ENCODE results near the gene HARS1. TPM values are rescaled to one million over a fixed set of nuclear protein-coding genes. Genes with fewer than 3 reads are reported as not detected.
A peak's percentile ranks its signal among the peaks of the same experiment; 100 is the strongest.

The HARS1 gene
- total and polyA plus RNA-seq, 2 of the 13 experiments (the other 11 are each of a cell fraction or from before 2014, with no cell fraction given), result 36.9 to 66.2 TPM

DNA sequence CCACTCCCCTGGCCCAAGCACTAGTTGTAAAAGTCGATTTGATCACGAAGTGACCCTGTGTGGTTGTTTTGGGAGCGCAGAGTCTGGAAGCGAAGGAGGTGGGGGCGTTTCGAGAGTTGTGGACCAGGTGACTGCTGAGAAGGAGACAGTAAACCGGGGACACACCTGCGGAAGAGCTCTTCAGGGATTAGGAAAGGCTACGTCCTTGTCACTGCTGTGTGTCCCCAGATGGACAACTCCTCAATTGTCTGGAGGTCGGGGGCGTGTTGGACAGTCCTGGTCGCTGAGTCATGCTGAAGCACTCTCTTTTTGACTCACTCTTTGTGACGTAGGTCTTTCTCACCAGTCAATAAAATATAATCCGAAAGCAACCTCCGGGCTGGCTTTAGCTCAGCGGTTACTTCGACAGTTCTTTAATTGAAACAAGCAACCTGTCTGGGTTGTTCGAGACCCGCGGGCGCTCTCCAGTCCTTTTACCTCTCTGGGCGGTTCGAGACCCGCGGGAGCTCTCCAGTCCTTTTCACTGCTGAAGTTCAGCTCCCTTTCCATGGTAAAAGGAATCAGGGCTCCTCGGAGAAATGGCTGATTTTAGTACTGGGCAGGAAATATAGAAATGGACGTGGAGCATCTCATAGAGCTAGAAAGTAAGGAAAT is 19.9 kb upstream of the HARS1 start (continued):
- TF ChIP-seq ZNF652 (CRISPR knock-in tag; IDR thresholded peaks at IDR 0.05; ENCODE audit: borderline replicate concordance, low read depth) (peak; percentile 31; the same call in 1 of the 2 replicates), RELA (CRISPR knock-in tag; IDR thresholded peaks at IDR 0.05) (no peak), KLF15 (CRISPR knock-in tag; IDR thresholded peaks at IDR 0.05; ENCODE audit: borderline replicate concordance) (no peak), PITX1 (CRISPR knock-in tag; IDR thresholded peaks at IDR 0.05) (no peak; the same call in 1 of the 2 replicates), NCOA1 (CRISPR knock-in tag; IDR thresholded peaks at IDR 0.05) (no peak), ZNF761 (CRISPR knock-in tag; conservative IDR thresholded peaks at IDR 0.05) (no peak), CHD2 (IDR thresholded peaks at IDR 0.05; ENCODE audit: low read depth, low read length) (no peak), HOXA3 (CRISPR knock-in tag; IDR thresholded peaks at IDR 0.05) (peak; percentile 69; the same call in 1 of the 2 replicates), ATAD3A (CRISPR knock-in tag; IDR thresholded peaks at IDR 0.05) (no peak), TOE1 (CRISPR knock-in tag; IDR thresholded peaks at IDR 0.05) (no peak; the same call in 1 of the 2 replicates), ZNF264 (CRISPR knock-in tag; IDR thresholded peaks at IDR 0.05) (peak; percentile 70; the same call in 1 of the 2 replicates), ZNF605 (CRISPR knock-in tag; IDR thresholded peaks at IDR 0.05) (peak; percentile 50; the same call in 1 of the 2 replicates), ATF1 (CRISPR knock-in tag; IDR thresholded peaks at IDR 0.05) (peak; percentile 94), TBX2 (CRISPR knock-in tag; IDR thresholded peaks at IDR 0.05; ENCODE audit: borderline replicate concordance) (0 out of 2 replicates have a peak, but pooled peaks have one; percentile 43), ZNF224 (CRISPR knock-in tag; IDR thresholded peaks at IDR 0.05) (0 out of 2 replicates have a peak, but pooled peaks have one; percentile 32), TEAD3 (CRISPR knock-in tag; optimal IDR thresholded peaks at IDR 0.05; ENCODE audit: borderline replicate concordance) (peak; percentile 68), SMAD3 (CRISPR knock-in tag; IDR thresholded peaks at IDR 0.05) (peak; percentile 92; the same call in 1 of the 2 replicates), TAF1 (CRISPR knock-in tag; IDR thresholded peaks at IDR 0.05) (peak; percentile 12; the same call in 1 of the 2 replicates), ZNF891 (CRISPR knock-in tag; IDR thresholded peaks at IDR 0.05) (no peak), ZNF768 (CRISPR knock-in tag; IDR thresholded peaks at IDR 0.05) (peak; percentile 59; the same call in 1 of the 2 replicates), ZNF496 (CRISPR knock-in tag; IDR thresholded peaks at IDR 0.05; ENCODE audit: insufficient replicate concordance) (no peak)
- TF ChIP-seq, protein P1, sequence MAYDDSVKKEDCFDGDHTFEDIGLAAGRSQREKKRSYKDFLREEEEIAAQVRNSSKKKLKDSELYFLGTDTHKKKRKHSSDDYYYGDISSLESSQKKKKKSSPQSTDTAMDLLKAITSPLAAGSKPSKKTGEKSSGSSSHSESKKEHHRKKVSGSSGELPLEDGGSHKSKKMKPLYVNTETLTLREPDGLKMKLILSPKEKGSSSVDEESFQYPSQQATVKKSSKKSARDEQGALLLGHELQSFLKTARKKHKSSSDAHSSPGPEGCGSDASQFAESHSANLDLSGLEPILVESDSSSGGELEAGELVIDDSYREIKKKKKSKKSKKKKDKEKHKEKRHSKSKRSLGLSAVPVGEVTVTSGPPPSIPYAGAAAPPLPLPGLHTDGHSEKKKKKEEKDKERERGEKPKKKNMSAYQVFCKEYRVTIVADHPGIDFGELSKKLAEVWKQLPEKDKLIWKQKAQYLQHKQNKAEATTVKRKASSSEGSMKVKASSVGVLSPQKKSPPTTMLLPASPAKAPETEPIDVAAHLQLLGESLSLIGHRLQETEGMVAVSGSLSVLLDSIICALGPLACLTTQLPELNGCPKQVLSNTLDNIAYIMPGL (CRISPR knock-in tag; IDR thresholded peaks at IDR 0.05; ENCODE audit: borderline replicate concordance in 1 of 2, low read depth in 1 of 2), result peak; percentile 97 to 100
- TF ChIP-seq, protein P2, sequence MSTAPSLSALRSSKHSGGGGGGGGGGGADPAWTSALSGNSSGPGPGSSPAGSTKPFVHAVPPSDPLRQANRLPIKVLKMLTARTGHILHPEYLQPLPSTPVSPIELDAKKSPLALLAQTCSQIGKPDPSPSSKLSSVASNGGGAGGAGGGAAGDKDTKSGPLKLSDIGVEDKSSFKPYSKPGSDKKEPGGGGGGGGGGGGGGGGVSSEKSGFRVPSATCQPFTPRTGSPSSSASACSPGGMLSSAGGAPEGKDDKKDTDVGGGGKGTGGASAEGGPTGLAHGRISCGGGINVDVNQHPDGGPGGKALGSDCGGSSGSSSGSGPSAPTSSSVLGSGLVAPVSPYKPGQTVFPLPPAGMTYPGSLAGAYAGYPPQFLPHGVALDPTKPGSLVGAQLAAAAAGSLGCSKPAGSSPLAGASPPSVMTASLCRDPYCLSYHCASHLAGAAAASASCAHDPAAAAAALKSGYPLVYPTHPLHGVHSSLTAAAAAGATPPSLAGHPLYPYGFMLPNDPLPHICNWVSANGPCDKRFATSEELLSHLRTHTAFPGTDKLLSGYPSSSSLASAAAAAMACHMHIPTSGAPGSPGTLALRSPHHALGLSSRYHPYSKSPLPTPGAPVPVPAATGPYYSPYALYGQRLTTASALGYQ (CRISPR knock-in tag; IDR thresholded peaks at IDR 0.05), result peak; percentile 67; the same call in 1 of the 2 replicates
- TF ChIP-seq, protein P3, sequence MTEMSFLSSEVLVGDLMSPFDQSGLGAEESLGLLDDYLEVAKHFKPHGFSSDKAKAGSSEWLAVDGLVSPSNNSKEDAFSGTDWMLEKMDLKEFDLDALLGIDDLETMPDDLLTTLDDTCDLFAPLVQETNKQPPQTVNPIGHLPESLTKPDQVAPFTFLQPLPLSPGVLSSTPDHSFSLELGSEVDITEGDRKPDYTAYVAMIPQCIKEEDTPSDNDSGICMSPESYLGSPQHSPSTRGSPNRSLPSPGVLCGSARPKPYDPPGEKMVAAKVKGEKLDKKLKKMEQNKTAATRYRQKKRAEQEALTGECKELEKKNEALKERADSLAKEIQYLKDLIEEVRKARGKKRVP (CRISPR knock-in tag; IDR thresholded peaks at IDR 0.05), result 0 out of 4 replicates have a peak, but pooled peaks of 1 of the 2 experiments have one; percentile 27
- TF ChIP-seq, protein P4, sequence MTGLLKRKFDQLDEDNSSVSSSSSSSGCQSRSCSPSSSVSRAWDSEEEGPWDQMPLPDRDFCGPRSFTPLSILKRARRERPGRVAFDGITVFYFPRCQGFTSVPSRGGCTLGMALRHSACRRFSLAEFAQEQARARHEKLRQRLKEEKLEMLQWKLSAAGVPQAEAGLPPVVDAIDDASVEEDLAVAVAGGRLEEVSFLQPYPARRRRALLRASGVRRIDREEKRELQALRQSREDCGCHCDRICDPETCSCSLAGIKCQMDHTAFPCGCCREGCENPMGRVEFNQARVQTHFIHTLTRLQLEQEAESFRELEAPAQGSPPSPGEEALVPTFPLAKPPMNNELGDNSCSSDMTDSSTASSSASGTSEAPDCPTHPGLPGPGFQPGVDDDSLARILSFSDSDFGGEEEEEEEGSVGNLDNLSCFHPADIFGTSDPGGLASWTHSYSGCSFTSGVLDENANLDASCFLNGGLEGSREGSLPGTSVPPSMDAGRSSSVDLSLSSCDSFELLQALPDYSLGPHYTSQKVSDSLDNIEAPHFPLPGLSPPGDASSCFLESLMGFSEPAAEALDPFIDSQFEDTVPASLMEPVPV (CRISPR knock-in tag; IDR thresholded peaks at IDR 0.05), result 0 out of 2 replicates have a peak, but pooled peaks have one; percentile 32
